AG09309 (cell line): ENCODE measurements around the gene VPS13C.

Experiments used
- DNase-seq: peaks from one replicate; pipeline ENCODE4 v3.0.0-alpha.2; 2010; ENCODE audit warnings: low read depth
- H3K4me3 ChIP-seq: 2 replicates; pipeline ENCODE4 v1.5.1; 2011; ENCODE audit warnings: mild to moderate bottlenecking, low read depth, low read length, moderate library complexity; ENCODE audit not compliant: control insufficient read depth
- TF ChIP-seq, protein P1 (sequence below): IDR thresholded peaks from 2 replicates; pipeline ENCODE4 v1.5.1; 2011; ENCODE audit warnings: mild to moderate bottlenecking, low read depth, low read length, inconsistent platforms; ENCODE audit not compliant: insufficient read depth, control insufficient read depth; ENCODE audit errors: missing control alignments

The VPS13C gene

DNA sequence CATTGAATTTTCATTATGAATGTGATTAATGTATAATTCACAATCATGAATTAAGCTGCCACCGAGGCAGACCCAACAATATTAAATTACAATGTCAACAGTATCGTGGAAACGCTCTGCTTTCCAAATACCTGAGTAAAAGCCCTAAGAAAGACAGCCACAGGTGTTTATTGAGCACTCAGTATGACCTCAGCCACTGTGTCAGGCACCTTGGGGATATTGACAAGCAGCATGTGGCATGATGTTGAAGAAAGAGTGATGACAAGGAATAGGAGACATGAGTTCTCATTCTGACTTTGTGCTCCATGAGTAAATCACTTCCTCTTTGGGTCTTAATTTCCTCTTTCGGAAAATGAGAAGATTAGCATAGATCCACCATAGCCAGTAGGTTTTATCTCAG, 19.3 kb upstream of the VPS13C start:
- DNase-seq, result no peak
- no peak overlapping the region for H3K4me3 ChIP-seq
- TF ChIP-seq, protein P1, sequence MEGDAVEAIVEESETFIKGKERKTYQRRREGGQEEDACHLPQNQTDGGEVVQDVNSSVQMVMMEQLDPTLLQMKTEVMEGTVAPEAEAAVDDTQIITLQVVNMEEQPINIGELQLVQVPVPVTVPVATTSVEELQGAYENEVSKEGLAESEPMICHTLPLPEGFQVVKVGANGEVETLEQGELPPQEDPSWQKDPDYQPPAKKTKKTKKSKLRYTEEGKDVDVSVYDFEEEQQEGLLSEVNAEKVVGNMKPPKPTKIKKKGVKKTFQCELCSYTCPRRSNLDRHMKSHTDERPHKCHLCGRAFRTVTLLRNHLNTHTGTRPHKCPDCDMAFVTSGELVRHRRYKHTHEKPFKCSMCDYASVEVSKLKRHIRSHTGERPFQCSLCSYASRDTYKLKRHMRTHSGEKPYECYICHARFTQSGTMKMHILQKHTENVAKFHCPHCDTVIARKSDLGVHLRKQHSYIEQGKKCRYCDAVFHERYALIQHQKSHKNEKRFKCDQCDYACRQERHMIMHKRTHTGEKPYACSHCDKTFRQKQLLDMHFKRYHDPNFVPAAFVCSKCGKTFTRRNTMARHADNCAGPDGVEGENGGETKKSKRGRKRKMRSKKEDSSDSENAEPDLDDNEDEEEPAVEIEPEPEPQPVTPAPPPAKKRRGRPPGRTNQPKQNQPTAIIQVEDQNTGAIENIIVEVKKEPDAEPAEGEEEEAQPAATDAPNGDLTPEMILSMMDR, result no peak

DNA sequence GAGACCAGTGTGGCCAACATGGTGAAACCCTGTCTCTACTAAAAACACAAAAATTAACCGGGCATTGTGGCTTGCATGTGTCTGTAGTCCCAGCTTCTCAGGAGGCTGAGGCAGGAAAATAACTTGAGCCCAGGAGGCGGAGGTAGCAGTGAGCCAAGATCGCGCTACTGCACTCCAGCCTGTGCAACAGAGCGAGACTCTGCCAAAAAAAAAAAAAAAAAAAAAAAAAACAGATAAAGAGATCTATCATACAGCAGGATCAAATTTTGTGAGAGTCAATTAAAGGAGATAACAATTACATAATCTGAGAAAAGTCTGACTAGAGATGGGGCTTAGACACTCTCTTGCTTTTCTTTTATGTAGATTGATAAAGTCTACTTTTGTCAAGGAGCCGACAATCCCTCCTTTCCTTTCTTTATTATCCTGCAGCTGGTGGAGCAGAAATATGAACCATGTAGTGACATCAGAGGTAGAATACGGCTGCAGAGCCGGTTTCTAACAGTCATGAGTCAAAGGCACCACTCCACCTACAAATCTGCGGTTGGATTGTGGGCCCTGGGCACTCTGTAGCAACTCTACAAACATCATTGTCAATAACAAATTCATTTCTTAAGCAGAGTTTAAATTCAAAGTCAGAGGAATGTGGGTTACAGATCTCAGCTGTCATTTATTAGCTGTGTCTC, 15.5 kb upstream of the VPS13C start:
- TF ChIP-seq, protein P1, result no peak
- H3K4me3 ChIP-seq, result no peak overlapping the region
- no peak for DNase-seq

DNA sequence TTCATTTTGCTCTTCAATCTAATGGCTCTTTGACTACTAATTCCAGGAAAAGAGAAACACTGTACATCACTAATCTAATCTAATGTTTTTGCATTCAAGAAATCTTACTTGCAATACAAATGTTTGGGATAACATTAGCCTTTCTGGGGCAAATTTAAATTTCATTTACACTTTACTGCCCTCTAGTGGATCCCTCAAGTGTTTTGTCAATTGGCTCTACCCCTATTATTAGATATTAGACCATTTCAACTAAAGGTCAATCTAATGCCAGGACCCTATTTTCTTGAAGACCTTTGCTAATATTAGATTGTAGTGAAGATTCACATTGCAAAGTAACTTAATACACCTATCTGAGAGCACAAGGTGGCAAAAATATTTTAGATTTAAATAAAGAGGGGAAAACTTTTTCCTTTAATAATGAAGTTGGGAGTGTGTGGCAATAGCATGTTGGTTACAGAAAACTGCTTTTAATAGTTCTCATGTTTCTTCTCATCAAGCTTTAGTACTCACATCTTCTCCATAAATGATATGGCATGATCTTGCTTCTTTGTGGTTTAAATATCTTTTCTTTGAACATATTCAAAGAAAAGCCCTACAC, 11.6 kb upstream of the VPS13C start:
- no peak for DNase-seq
- TF ChIP-seq, protein P1, result peak; percentile 49
- no peak overlapping the region for H3K4me3 ChIP-seq

DNA sequence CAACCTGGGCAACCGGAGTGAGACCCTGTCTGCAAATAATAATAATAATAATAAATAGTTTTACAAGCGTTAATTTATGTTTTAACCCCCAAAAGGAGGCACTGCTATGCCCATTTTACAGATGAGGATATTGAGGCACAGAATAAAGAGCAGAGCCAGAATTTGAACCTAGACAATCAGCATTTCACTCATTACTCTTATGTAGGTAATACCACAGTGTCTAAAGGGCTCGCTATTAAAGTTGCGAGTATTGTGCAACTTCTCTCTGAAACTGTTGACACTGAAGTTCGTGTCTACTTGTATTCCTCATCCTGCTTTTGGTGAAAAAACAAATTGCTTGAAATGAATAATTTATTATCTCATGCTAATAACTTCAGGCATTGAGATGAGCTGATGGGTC, 9.3 kb upstream of the VPS13C start:
- DNase-seq, result no peak
- H3K4me3 ChIP-seq, result no peak overlapping the region
- TF ChIP-seq, protein P1, result no peak

DNA sequence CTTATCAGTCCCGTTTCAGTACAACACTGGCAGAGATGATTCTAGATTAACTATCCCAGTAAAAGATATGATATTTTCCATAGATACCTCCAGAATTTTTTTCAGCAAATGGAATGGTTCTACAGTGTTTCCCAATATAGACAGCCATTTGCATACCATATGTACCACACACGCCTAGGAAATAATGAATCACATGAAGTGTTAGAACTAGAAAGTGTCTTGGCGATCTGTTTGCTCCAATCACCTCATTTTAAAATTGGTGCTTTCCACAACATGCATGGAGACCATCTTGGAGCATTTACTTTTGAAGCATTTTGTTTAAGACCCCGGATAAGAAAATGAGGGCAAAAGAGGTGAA, 8.5 kb upstream of the VPS13C start:
- no peak overlapping the region for H3K4me3 ChIP-seq
- DNase-seq, result no peak
- TF ChIP-seq, protein P1, result no peak

DNA sequence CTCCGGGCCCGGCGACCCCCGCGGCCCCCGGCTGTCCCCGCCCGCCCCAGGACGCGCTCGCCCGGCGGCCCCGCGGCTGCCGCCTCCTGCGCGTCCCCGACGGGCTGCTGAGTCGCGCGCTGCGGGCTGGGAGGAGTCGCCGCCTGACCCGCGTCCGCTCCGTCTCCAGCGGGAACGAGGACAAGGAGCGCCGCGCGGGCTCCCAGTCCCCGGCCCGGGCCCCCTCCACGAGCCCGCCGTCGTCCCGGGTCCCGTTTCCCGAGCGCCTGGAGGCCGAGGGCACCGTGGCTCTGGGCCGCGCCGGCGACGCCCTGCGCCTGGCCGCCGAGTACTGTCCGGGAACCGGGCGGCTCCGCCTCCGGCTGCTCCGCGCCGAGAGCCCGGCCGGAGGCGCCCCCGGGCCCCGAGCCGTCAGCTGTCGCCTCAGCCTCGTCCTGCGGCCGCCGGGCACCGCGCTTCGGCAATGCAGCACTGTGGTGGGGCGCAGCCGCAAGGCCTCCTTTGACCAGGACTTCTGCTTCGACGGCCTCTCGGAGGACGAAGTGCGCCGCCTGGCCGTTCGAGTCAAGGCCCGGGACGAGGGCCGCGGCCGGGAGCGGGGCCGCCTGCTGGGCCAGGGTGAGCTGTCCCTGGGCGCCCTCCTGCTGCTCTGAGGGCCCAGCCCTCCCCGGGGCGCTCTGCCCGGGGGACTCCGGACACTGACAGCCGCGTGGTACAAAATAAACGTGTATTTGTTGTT, 8.0 kb upstream of the VPS13C start:
- no peak for DNase-seq
- H3K4me3 ChIP-seq, result peak overlapping the region; percentile 23; the same call in 1 of the 2 replicates
- TF ChIP-seq, protein P1, result no peak
